HG02943 (cell line): ENCODE results near the gene TAS2R60.
"Not testable (repeated sequence)": the region's sequence is repeated elsewhere in the genome, so short reads cannot be mapped to it uniquely, and the experiment has no call there.

Source experiments
- ATAC-seq: cut with Tn5 transposase; IDR thresholded peaks from one replicate; pipeline ENCODE4 v1.9.1; 2021; ENCODE audit warnings: mild to moderate bottlenecking, low read depth, moderate library complexity; ENCODE audit not compliant: unreplicated experiment

TAS2R60 gene, protein sequence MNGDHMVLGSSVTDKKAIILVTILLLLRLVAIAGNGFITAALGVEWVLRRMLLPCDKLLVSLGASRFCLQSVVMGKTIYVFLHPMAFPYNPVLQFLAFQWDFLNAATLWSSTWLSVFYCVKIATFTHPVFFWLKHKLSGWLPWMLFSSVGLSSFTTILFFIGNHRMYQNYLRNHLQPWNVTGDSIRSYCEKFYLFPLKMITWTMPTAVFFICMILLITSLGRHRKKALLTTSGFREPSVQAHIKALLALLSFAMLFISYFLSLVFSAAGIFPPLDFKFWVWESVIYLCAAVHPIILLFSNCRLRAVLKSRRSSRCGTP

DNA sequence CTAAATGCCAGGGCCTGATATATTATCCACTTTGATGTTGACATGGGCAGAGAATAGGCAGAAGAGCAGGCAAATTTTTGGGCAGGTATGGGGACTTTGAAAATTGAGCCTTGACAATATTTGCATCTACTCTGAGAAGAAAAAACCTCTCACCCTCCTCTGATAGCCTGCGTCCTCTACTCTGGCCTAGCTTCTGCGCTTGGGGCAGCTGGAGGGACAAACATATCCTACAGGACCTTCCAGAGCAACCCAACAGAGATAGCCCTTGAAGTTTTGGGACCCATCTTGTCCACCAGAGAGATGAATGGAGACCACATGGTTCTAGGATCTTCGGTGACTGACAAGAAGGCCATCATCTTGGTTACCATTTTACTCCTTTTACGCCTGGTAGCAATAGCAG is at the start of gene TAS2R60:
Gene TAS2R60 (plus strand): TSS at position 301 of the 400 bp plus-strand sequence. CDS start 0 bp downstream, at position 301.
- no peak for ATAC-seq

DNA sequence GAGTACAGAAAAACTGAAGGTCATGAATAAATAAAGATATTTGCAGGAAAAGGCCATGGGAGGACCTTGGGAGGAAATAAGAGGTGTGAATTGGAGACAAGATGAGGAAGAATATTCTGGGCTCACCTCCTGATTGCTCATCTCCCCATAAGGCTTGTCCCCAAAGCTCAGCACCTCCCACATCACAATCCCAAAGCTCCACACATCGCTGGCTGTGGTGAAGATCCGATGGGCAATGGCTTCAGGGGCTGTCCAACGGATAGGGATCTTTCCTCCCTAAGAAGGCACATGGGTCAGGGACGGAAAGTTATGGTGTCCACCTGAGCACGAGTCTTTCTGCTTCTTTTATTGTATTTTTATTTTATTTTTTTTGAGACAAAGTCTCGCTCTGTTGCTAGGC is 49.2 kb upstream of the TAS2R60 start:
- no peak for ATAC-seq

DNA sequence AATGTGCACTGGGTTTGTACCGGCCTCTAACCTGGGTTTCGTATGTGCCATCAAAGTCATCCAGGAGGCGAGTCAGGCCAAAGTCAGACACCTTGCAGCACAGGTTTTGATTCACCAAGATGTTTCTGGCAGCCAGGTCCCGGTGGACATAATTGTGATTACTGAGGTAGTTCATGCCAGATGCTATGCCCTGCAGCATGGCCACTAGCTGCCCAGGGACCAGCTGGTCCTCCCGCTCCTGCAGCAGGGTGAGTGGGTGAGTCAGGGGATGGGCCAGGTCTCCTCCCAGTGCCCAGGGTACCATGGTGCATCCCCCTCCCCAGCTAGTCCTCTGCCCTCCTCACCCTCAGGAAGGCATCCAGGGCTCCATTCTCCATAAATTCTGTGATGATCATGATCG is 48.5 kb upstream of the TAS2R60 start:
- ATAC-seq, result no peak

DNA sequence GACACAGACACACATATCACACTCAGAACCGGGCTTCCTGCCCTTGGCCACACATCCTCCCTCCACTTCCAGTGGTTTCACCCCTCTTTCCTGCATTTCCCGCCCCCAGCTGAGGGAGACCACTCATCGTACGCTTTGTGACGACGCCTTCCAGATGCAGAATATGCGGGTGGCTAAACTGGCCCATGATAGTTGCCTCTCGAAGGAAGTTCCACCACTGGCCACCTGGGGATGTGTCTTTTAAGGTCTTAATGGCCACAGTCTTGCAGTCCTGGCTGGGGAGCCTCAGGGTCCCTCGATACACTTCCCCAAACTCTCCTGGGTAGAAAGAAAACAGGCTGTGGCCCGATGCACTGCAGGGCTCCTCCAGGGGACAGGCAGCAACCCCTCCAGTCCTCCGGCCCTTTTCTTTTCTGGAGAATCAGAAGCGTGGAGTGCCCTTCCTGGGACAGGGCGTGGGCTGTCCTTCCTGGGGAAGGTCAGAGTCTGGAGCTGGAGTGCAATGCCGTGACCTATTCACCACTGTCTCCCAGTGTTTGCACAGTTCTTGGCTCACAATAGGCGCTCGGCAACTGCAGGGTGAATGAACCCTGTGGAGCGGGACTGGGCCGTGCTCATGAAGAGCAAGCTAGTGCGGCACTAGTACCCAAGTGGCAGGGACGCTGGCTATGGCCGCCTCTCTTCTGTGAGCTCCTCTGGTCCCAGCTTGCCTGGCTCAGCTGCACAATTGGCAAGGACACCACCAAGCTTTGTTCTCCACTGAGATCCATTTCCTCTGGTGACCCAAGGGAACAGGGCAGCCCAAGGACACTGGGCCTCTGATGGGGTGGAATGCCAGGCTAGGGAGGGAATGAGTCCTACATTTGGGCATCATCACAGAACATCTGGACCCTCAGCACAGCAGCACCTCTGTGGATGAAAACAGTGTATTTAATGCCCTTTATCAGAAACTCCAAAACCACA is 47.8 kb upstream of the TAS2R60 start:
- no peak for ATAC-seq

DNA sequence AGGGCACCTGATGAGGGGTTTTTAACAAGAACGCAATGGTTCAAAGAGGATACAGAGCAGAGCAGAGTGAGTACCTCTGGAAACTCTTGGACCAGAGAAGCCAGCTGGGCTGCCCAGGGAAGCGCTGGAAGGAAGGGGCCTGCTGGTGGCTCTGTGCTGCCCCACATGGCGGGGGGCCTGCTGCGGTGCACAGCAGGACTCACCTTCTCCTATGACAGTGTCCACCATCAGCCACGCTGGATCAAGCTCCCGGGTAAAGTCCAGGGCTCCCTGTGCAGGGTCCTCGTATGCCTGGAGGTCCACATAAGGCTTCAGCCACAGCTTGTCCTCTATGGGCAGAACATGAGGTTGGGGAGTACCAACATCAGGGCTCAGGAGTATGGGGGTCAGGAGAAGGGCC is 47.1 kb upstream of the TAS2R60 start:
- ATAC-seq, result no peak

DNA sequence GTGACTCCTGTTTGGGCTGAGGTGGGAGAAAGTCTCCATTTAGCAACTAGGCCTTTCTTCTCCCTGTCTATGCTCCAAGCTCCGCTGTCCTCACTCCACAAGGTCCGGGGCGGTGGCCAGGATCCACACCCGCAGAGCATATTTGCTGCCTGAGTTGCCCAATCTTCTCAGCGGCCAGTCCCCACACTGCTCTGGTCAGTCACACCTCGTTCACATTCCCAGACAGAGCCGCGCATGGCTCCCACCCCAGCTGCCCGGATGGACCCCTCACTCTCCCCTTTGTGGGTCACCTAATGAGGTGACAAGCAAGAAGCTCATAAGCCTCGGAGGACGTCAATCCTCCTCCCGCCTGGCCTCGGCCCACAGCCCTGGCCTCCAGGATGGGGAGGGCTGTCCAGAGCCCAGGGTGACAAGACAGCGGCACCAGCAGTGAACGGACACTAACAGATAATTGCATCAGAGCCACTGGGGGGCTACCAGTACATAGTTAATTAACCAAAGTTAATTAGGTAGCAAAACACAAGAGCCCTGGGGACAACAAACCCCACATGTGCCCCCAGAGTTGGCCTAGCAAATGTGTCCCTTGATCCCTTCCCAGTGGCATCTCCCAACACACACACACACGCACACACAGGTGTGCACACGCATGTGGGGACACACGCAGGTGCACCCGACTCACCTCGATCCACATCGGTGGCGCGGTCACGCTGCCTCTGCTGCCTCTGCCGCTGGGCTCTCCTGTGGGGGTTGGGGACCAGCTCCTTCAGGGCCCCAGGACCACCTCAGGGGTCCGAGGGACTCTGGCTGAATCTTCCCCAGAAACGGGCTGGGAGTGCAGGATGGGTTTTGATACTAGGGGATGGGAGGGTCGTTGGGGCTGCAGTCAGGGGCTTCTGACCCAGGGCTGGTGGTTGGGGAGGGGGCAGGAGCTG is 46.4 kb upstream of the TAS2R60 start:
- ATAC-seq, result no peak

DNA sequence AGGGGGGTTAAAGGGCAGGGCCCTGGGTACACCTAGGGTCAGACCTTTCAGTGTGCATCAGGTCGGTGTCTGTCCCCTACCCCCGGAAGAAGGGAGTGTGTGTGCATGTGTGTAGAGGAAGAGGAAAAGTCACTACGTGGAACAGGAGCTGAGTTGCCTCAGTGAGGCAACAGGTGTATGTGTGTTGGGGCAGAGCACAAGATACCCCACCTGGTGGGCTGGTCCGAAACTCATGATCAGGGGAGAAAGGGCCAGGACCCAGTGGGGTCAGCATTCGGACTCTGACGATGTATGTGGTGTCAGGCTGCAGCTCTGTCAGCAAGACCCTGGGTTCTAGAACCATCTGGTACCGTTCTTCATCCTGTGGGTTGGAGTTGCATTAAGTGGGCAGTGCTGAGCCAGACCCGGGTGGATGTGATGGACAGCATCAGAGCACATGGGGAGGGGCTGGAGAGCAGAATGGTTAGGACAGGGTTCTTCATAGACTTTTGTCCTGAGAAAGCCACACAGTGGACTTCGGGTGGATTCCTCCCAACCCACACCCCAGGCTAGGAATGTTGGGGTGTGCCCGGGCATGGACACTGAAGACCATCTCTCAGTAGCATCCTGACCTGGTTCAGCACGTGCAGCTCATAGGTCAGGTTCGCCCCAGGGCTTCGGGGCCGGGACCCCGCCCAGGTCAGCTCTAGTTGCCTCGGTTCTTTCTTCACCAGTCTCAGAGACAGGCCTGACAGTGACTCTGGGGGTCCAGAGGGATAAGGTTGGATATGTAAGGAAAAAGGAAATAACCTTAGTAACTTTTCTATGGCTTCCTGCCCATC is 45.3 kb upstream of the TAS2R60 start:
- no peak for ATAC-seq

DNA sequence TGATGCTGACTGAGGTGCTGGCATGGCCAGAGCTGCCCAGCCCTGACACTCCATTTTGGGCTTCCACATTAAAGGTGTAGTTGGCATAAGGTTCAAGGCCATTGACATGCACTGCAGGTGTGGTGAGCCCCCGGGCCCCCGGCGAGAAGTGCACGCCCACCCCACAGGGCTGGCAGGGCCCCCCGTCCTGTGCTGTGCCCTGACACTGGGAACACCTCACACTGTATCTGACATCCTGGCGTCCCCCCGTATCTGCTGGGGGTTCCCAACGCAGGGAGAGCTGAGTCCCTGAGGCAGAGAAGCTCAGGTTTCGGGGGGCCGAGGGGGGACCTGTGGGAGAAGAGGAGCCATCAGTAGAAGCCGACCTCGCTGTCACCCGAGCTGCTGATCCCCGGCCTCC is 44.6 kb upstream of the TAS2R60 start:
- ATAC-seq, result no peak

DNA sequence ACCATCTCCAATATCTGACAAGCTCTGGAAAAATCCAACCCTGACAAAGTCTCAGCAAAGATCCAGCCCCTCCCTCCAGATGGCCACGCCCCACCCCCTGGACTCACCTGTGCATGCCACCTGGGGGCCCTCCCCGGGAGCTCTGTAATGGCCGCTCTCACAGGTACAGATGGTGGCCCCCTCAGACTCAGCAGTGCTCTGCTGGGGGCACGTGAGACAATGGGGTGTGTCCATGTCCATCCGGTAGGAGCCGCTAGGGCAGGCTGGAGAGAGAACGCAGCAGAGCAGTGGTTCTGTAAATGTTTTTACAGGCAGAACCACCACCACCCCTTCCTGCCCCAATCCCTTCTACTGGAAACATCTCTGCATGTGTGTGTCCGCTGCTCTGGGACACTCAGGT is 44.1 kb upstream of the TAS2R60 start:
- no peak for ATAC-seq

DNA sequence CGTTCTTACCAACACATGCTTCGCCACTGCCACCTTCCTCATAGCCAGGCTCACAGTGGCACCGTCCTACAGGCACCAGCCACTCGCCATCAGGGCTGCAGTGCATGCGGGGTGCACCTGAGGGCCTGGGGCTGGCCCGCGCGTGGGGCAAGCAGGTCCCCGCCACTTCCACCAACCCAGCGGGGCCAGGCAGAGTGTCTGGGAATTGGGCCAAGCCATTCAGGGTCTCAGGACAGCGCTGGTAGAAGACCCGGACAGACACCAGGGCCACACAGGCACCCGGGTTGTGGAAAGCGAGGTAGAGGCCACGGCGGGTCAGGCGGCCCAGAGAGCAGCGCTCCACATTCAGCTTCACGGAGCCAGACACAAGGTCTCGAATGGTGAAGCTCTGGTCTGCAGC is 43.6 kb upstream of the TAS2R60 start:
- no peak for ATAC-seq

DNA sequence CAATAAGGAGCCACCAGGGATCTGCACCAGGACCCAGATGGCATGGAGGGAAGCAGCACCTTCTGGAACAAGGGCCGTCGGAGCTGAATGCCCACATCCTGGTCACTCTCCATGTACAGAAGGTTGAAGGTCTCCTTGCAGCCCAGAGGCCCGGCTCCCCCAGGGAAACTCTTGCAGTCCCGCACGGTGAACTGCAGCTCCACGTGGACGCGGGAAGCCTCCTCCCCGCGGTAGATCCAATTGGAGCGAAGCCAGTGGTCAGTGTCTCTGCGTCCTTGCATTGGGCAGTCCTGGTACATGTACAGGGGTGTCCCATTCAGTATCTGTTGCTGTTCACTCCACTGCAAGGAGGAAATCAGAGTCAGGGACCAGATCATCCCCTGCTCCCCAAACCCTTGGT is 42.0 kb upstream of the TAS2R60 start:
- no peak for ATAC-seq

DNA sequence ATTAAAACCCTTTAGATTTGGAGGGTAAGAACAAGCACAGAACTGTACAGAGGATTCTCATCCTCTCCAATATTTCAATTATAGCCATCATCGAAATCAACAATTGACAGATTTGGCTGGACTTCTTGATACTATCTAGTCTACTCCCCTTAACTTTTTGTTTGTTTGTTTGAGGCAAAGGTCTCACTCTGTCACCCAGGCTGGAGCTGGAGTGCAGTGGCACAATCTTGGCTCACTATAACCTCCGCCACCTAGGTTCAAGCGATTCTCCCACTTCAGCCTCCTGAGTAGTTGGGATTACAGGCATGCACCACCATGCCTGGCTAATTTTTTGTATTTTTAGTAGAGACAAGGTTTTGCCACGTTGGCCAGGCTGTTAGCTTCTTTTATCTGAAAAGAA is 41.0 kb upstream of the TAS2R60 start:
- not testable (repeated sequence) for ATAC-seq

DNA sequence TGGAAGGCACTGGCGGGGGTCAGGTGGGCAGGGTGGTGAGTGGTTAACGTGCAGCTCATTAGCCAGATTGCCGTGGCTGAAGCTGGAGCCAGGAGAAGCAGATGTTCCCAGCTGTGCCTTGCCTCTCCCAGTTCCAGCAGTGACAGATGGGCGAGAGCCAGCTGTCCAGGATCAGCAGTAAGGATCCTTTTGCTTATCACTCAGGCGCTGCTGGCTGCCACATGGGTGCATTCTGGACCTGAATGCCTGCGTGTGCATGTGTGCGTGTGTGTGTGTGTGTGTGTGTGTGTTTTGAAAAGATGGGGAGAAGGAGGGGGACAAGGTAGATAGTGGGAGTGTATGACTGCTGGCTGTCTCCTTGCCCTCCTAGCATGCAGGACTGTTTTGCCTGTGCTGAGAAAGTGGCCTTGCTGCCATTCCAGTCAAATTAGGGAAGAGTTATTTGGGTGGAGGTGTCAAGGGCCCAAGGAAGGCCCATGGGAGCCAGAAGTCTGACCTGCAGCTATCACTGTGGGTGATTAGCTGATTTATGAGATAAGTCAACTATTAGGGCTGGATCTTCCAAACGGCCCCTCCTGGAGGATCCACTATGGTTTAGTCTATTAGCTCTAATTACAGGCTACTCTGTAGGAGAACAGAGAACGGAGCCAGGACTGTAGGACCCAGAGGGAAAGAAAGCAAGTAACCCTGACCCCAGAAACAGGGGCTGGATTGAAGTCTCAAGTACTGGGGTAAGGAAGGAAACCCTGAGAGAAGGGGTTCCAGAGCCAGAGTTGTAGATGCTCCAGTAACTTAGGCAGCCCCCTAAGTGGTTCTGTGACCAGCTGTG is 37.9 kb upstream of the TAS2R60 start:
- ATAC-seq, result no peak

DNA sequence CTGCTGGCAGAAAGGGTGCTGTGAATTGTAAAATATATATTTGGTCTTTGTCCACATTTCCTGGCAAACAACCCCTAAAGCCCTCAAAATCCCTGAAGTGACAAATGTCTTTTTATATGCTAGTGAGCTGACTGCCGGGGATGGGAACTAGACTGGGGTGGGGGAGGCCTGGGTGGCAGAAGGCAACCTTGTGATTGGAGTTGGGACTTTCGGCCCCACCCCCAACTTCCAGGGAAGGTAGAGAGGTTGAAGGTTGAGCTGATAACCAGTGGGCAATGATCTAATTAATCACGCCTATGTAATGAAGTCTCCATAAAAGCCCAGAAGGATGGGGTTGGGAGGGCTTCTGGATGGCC is 37.3 kb upstream of the TAS2R60 start:
- ATAC-seq, result no peak

DNA sequence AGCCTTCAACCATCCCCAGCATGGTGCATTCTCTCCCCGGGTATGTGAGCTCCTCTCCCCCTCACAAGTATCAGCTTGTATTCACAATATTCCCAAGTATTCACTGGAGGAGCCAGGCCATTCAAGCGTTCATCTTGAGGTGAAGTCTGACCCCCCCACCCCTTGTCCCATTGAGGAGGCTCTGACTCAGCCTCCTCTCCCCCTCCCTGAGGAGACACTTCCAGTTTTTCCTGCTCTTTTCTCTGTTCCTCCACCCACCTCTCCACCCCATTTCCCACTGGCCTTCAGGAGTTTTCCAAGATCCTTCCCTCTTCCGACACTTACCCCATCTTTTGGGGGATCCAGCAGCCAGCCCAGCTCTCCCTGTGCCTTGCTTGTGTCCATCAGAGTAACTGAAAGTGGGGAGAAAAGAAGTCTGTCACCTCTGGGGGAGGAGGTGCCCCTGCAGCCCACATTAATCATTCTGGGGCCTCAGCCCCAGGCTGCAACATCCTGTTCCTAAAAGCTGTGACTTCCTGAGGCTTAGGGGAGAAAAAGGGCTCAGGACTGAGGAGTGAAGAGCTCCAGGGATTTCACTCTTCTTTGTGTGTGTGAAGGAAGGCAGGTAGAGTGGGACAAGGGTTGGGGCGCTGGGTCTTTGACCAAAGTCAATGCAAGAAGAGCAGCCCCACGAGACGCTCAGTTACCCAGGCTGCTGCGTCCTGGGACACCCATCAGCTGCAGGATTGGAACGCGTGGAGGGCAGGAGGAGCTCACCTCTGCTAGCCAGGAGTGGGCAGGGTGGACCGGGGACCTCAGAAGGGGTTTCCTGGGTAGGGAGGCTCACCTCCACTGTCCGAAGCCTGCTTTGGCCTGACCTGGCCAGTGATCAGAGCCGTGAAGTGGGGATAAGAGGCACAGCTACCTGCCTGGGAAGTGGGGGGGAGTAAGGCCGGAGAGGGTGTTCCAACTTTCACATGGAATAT is 35.7 kb upstream of the TAS2R60 start:
- ATAC-seq, result no peak

DNA sequence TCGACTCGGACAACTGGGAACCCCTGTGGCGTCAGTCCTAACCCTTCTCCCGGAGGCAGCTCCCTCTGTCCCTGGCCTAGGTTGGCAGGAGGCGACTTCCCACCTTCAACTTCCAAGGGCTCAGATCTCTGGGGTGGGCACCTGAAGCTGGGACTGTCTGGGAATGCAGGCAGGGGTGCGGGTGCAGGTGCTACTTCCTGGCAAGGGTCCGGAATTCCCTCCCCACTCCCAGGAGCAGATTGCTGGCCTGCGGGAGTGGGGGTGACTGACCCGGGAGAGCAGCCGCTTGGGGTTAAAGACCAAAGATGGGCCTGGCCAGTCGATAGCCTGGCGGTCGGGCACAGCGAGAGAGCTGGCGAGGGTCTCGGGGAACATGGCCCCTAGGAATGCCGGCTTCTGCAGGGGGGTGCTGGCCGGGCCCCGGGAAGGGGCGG is 35.0 kb upstream of the TAS2R60 start:
- no peak for ATAC-seq

DNA sequence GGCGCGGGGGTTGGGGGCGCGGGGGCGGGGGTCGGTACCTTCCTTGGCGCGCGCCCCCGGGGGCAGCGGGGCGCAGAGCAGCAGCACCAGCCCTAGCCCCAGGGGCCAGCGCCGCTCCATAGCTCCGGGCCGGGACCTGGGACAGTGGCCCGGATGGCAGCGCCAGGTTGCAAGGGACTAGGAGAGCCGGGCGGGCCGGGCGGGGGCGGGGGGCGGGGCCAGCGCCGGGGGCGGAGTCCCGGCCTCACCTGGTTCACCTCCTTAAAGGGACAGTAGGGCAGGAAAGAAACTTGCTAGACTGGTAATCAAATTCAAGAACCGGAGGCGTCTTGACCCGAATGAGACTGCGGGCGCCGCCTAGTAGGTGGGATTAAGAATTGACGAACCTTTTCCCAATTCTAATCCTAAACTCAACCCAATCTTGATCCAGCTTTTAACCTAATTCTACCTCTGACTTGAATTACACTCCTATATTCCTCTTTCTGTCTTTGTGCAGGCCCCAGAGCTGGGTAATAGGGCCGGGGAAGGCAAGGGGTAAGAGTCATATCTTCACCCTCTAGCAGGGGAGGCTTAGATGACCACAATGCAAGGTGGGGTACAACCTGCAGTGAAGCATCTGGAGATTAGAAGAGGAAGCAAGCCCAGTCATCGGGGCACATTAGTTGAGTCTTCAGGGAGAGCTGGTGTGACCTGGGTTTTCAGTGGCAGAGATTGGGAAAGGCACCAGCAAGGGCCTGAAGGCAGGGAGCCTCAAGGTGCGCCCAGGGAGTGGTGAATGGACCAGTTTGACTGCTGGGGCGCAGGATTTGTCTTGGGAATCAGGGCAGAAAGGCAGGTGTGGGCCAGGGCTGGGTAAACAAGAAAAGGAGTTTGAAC is 34.3 kb upstream of the TAS2R60 start, which contains the start of gene EPHA1:
Gene EPHA1 (minus strand): TSS at position 171 of the 876 bp plus-strand sequence. CDS start 51 bp downstream, at position 120.
- ATAC-seq, result no peak
